ENCODE measurements around the gene MAMDC2.

MAMDC2 gene

DNA sequence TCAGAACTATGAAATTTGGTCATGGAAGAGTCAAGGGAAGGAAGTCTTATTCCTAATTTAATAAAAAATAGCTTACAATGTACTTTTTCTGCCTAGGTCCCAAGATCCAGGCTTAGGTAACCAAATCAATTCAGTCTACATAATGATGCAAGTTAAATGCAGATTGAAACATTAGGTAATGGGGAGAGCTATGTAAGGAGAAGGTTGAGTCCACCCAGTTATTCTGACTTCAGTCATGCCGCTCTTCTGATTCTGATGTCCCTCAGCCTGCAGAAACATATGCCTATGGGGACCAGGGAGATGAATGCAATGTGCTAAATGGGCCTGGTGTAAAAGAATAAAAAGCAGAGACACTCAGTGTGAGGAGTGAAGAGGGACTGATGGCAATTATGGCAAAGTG, 63.9 kb downstream of the MAMDC2 start:
- DNase-seq (ENCODE audit: low read depth) = no peak

DNA sequence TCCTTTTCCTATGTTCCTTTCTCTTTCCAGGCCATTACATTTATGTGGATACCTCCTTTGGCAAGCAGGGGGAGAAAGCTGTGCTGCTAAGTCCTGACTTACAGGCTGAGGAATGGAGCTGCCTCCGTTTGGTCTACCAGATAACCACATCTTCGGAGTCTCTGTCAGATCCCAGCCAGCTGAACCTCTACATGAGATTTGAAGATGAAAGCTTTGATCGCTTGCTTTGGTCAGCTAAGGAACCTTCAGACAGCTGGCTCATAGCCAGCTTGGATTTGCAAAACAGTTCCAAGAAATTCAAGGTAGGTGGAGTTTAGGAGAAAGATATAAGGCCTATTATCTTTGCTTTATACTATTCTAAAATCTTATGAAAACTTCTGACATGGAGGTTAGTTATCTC, 64.5 kb downstream of the MAMDC2 start:
- DNase-seq (ENCODE audit: low read depth) = no peak

DNA sequence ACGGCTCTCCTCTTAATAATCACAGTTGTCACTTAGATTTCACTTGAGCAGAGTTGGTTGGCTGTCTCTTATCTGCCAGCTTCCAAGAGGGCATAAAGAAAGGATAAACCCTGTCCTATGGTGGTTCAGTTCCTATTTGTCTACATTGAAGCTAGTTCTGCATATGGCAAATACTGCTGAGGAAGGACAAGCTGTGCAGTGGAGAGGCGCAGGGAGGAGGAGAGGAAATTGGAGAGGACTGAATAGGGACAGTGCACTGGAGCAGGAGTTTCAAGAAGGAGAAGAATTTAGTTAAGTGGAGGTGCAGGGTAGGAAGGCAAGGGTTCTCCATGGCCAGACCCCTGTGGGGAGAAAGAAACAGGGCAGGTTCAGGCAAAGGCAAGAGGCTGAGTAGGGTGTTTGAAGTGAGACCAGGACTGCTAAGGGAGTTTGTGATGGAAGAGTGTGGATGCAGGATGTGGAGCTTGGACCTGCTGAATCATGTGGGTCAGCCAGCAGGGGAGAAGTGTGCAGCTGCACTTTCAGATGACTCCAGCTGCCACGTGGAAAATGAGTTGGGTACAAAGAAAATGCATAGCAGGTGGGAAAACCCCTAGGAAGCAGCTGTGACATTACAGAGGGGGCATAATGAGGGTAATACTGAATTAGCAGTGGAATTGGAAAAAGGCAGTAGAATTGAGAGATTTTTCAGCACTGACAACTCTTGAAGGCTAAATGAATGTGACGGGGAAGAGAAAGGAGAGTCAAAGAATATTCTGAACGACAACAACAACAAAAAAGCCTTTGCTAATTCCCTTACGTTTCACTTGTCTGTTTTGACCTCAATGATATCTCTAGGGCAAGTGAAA, 66.8 kb downstream of the MAMDC2 start:
- DNase-seq (ENCODE audit: low read depth) = no peak

DNA sequence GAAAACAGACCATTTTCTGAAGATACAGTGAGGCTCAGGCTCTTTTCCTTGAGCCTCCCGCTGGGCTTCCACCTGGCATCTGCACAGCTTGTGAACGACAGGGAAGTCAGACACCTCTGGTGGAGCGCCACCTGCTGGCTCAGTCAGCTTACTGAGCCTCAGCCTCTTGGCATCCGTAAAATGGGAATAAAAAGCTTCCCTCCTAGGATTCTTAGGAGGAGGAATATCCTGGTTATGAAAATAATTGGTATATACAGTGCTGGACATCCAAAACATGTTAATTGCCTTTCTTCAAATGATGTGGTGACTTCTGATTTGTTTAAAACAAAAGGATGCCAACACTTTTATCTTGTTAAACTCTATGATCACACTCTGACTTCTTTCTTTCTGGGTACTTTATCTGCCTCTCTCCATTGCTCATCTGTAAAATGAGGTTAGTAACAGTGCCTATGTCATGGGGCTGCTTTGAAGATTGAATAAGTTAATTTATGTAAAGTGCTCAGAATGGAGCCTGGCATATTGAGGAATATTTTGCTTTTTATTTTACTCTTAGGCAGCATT, 67.5 kb downstream of the MAMDC2 start:
- DNase-seq (ENCODE audit: low read depth) = peak; percentile 52

DNA sequence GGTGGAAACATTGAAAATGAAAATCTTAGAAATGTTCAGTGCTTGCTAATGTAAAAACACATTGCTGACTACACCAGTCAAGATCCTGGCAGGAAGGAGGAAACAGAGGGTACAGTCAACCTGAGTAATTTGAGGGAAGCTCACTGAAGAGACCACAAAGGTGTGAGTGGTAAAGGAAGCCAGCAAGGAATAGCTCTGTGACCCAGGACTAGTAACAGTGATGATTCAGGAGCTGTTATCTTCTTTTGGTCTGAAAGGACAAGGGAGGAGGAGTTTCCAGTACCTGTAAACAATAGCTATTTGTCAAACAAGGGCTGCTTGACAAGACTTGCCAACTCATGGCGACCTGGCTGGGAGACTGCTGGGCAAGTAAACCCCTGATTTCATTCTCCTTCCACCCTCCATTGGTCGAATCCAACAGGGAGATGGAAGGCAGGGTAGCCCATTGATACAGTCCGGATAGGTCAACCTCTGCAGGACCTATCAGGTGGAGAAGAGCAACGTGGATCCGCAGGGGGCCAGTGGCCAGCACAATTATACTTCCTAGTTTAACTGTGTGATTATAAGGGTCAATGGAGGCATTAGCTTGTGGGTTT, 68.1 kb downstream of the MAMDC2 start:
- no peak for DNase-seq (ENCODE audit: low read depth)

DNA sequence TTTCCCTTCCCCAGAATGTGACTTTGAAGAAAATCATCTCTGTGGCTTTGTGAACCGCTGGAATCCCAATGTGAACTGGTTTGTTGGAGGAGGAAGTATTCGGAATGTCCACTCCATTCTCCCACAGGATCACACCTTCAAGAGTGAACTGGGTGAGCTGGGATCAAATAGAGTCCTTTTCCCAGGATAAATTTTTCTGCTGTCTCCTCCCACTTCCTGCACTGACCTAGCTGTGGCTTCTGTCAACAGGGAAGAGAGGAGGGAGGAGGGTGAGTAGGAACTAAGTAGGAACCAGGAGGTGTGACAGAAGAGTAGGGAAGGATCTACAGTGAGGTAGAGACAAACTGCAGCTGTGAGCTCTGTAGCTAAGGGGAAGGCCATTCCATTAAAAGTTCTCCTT, 69.3 kb downstream of the MAMDC2 start:
- no peak for DNase-seq (ENCODE audit: low read depth)

DNA sequence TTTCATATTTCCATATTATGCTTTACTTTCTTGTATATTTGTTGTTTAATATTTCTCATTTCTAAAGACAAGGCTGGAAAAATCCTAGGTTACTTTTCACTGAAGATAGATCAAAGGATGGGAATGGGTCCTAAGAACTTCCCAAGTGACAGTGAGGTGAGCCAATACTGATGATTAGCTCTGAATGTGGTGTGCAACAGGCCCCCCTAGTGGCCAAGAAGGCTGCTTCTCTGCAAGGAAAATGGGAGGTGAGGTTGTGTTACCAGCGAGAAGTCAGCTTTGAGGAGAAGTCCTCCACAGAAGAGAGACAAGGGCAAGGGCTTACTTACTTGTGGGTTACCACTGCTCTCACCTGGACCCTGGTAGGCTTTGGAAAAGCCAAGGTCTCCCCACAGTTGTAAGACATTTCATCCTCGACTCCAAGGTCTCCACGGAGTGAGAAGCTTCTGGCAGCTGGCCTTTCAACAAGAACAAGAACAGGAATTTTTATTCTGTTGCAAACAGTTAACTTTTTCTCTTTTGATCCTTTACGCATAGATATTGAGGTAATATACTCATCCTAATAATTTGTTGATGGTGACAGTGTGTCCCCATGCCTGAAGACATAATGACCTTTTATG, 69.9 kb downstream of the MAMDC2 start:
- DNase-seq (ENCODE audit: low read depth) = no peak

DNA sequence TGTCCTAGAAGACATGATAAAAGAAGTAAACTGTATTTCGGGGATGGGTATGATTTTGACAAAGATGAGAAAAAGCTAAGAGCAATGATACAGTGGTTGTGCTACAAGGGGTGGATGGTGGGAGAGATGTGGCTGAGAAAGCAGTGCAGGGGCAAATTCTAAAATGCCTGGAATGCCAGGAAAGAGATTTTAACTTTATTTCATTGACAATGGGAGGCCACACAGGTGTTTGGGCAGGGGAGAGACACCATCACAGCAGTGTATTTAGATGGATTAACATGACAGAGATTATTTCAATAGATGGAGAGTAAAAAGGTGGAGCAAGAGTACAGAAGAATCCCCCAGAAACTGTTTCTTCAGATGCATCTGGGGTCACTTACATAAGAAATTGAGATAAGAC, 71.2 kb downstream of the MAMDC2 start:
- no peak for DNase-seq (ENCODE audit: low read depth)

DNA sequence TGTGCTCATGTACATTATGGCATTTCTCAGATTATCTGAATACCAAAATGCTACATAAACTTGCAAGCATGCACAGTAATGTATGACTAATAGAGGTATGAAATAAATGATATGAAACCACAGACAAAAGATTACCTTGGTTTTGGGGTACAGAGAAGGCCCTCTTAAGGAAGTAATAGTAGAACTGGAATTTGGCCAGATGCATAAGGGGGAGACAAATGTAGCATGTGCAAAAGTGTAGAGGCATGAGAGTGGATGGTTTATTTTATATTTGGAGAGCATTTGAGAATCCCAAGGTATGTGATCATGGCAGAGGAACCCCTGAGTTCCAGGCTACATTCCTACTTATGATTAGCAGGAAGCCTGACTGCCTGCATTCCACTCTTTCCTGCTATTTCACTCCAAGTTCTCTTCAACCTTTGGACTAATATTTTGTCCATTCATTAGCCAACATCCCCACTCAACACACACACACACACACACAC, 74.2 kb downstream of the MAMDC2 start:
- no peak for DNase-seq (ENCODE audit: low read depth)

DNA sequence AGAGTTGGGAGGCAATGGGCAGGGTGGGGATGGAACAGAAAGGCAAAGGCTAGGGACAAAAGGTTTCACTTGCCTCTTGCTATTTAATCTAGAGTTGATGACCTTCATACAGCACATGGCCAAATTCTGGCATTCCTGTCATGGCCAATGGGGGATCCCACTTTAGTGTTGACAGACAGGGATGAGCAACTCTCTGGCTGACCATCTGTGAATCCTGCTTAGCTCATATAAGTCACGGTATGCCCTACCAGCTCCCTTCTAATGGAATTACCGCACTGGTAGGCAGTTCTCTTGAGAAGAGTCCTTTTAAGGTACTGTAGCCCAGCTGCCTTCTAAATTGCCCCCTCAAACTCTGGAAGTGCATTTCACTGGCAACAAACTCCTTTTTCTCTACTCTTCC, 76.1 kb downstream of the MAMDC2 start:
- DNase-seq (ENCODE audit: low read depth) = no peak

DNA sequence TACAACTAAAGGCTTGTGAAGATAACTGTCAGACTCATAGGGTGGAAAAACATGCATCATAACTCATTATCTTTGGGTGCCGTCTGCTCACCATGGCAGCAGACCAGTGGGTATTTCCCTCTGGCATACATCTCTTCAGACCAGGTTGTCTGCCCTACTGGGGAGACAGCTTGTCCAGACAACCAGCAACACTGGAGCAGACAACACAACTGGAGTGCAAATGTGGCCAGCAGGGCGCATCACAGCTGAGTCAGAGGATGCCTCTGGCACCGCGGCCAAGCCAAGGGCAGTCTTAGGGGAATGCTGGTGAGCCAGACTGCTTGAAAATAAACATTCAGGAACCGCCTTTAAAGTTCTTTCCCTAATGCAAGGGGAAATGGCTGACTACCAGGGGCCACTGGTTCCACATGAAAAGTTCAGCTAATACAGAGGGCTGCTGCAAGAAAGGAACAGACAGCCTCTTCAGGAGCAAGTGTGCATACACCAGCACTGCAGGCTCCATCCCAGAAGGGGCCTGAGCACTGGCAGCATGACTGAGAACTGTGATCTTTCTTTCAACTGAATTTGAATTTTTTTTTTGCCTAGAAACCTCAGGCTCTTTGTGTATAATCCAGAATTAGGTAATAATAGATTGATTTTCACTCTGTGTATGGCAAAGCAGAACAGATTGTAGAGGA, 77.3 kb downstream of the MAMDC2 start:
- peak; percentile 8 for DNase-seq (ENCODE audit: low read depth)

DNA sequence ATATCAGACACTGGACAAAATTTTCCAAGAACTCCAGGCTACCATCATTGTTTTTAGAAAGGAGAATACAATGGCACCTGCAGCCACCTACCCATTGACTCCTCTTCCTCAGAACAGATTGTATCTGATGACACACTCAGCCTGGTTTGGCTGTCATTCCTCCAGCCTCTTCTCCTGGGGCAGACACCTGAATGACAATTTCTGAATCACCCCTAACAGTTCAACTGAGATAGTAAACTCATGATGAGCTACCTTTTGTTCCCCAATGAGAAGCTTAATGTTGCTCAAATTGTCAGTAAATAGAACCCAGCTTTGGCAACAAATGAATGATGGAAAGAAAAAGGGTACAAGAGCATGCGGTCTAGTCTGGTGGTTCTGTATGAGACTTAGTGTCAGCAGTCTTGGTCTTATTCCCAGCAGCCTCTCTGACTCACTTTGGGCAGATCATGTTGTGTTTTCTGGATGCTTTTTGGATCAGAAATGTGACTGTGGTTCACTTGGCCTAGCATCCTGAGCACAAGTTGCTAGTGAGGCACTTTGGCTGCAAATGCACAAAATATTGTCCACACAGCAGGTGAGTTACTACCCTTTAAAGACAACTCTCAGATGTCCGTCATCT, 78.3 kb downstream of the MAMDC2 start:
- DNase-seq (ENCODE audit: low read depth) = no peak

DNA sequence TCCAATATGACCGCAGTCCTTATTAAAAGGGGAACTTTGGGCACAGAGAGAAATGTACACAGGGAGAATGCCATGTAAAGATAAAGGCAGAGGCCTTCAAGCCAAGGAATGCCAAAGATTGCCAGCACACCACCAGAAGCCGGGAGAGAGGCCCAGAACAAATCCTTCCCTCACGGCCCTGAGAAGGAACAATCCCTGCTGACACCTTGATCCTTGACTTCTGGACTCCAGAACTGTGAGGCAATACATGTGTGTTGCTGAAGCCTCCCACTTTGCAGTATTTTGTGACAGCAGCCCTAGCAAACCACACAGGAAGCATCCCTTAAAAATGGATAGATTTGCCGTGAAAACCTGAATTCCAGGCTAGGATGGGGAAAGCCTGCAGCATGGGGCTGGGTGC, 80.0 kb downstream of the MAMDC2 start:
- no peak for DNase-seq (ENCODE audit: low read depth)

DNA sequence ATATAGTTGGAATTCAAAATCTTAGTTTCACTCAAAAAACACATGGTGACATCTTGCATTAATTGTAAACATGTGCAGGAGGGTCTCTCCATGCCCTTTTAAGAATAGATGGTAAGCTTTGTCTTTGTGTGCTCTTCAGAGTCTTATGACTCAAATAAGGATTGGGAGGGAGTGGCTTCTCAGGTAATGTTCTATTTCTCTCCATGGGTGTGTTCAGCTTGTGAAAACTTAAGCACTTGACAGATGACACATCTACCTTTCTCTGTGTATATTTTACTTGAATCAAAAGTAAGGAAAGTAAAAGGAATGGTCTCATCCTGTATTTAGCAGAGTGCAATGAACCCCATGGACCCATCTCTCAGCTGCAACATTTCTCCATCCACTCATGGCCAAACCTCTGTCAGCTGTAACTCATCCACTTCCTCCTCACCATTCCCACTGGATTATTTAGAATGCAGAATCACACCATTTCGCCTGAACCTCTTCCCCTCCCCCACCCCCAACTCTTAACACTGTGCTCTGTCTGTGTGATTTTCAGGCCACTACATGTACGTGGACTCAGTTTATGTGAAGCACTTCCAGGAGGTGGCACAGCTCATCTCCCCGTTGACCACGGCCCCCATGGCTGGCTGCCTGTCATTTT, 82.1 kb downstream of the MAMDC2 start:
- DNase-seq (ENCODE audit: low read depth) = no peak

DNA sequence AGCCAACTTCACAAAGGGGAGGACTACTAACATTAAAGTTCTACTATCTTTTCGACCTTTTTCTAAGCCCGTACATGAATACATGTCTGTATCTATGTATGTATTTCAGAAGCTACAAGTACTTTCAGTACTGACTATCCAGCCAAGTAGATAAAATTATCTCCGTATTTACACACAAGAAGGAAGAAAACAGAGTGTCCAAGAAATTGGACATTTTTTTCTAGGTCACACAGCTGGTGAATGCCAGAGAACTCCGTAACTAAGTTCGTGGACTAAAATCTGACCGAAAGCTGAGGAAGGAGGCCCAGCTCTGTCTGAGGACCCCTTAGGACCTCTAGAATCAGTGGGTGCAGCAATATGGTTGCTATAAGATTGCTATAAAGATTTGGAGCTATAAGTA, 83.4 kb downstream of the MAMDC2 start:
- DNase-seq (ENCODE audit: low read depth) = no peak

DNA sequence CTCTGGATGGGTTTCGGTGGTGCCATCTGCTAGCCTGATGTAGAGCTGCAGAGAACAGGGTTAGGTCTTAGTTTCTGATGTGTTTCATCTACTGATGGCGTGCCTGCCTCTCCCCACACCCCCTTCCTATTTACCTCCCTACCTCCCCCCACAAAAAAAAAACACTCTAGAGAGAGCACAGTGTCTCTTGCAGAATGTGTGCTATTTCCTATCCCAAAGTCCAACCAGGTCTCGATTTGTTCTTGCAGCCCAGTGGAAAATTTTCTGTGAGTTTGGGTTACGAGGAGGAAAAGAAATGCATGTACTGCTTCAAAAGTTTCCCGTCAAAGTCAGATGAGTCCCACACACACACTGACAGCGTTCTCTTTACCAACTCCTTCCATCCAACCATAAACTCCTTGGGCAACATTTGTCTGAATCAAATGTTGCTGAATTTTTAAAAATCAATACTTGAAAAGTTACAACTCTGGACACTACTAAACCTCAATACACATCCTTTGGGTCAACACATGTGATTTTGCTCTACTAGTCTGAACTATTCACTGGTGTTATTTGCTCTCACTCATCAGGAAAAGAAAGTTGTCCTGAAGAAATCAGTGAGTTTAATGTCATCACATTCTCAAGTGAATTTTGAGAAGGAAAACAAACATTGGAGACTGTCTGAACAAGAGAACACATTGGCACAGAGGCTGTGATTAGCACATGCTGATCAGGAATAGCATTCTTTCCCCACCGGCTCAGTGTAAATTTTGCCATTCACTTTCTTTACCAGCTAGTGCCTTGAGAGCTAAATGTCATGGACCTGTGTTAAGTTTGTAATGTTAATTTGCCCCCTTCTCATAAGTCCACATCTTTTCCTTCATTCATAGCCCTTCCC, 84.1 kb downstream of the MAMDC2 start:
- no peak for DNase-seq (ENCODE audit: low read depth)

DNA sequence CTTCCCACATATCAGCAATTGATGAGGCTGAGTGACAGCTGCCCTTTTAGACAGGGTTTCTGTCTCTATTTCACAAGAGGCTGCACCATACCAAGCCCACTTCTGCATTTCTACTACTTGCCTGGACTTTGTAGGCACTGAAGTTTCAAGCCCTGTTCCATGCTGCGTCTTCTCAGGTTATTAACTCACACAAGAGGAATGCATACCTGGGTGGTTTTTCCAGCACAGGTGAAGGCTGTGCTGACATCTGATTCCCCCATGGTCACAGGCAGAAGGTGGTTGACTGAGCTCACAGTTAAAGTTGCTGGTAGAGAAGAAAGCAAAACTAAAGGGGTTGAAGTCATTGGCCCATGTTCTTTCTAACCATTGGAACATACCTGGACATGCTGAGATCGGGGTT, 86.6 kb downstream of the MAMDC2 start:
- no peak for DNase-seq (ENCODE audit: low read depth)

DNA sequence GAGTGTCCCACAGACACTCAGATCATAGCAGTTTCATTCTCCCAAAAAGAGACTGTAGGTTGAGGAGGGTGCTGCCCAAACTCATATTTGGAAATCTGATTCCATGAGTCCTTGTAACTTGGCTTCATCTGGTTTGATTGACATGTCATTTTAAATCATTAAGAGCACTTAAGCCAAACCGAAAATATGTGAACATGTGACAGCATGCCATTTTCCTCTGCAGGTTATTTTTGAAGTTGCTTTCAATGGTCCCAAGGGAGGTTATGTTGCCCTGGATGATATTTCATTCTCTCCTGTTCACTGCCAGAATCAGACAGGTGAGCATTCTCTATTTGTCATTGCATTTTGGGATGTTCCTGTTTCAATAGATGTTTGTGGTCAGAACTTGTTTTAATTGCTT, 87.6 kb downstream of the MAMDC2 start:
- no peak for DNase-seq (ENCODE audit: low read depth)

DNA sequence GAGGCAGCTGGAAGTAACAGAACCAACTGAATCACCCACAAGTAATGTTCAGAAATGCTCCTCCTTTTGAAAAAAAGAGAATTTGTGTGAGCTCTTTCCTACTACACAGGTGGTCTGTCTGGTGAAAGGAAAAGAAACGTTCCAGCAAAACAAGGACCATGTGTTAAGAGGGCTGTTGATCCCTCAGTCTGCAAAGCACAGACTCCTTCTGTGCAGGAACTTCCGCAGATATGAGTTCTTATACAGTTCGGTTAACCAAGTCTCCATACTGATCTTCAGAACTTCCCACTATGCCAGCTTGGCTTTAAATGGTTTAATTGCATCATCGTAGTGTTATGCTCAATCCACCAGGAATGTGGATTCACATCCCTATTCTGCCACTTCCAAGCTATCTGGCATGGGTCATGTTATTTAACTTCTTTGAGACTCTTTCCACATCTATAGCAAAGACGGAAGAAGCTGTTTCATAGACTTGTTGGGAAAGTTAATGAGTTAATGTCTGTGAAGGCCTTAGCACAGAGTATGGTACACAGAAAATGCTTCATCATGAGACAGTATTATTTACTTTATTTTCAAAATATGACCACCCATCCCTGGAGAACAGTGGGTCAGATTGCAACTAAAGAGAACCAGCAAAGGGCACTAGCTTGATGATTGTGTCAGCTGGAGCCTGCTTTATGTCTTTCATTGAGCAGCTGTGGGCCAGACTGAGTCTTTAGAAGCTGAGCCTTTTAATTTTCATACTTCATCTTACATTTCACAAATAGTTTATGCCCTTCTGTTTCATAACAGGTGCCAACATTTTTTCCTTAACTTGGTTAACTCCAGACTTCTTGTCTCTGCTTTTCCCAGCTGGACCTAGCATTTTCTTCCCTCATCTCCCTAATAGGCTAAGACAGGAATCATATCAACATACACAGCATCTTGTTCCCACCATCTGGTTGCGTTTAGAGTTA, 89.9 kb downstream of the MAMDC2 start:
- DNase-seq (ENCODE audit: low read depth) = no peak
